Stimulated activated CD8-positive, alpha-beta memory T cell treated with anti-CD3 and anti-CD28 coated beads, Interleukin-12 subunit alpha, Interleukin-12 subunit beta, amount 100 ng/mL, for 1 hour (primary cell): ENCODE data around the gene ADGRL3.

ENCODE experiments used
- DNase-seq: peaks from one replicate; pipeline ENCODE4 v3.0.0-alpha.2; 2020; ENCODE audit warnings: low read depth

Gene ADGRL3

GRCh38 chr4:62118558-62118957, 918.4 kb downstream of the ADGRL3 start:
- no peak for DNase-seq

- DNase-seq = no peak
Measured at GRCh38 chr4:62119195-62119594, 919.1 kb downstream of the ADGRL3 start.

GRCh38 chr4:62126064-62126732, 926.1 kb downstream of the ADGRL3 start:
- DNase-seq = no peak
